K562 (cell line): ENCODE measurements around the gene DGKE. TPM values are rescaled to one million over a fixed set of nuclear protein-coding genes. Genes with fewer than 3 reads are reported as not detected.

Source experiments
- ARID4B ChIP-seq: sonication (generic); formaldehyde crosslinking; IDR thresholded peaks from 2 replicates; pipeline ENCODE4 v1.8.0; 2022; ENCODE audit warnings: mild to moderate bottlenecking, missing genetic modification reagents
- E2F6 ChIP-seq, 2 experiments: IDR thresholded peaks; 2 replicates each; pipeline ENCODE4 v1.6.1; 2011; ENCODE audit warnings: borderline replicate concordance in 1 of 2, control low read depth in 1 of 2, low read depth in 1 of 2, low read length in 1 of 2, mild to moderate bottlenecking in 1 of 2, mixed read lengths in 1 of 2, moderate library complexity in 1 of 2; ENCODE audit not compliant: insufficient read depth in 1 of 2, insufficient read length in 1 of 2, poor library complexity in 1 of 2, severe bottlenecking in 1 of 2; ENCODE audit errors: extremely low read depth in 1 of 2
- ESRRB ChIP-seq: fragments of 250-450 bp; sonication (Bioruptor Pico); IDR thresholded peaks from 2 replicates; pipeline ENCODE4 v1.5.0; 2020; ENCODE audit warnings: mild to moderate bottlenecking, moderate library complexity, borderline replicate concordance
- MAX ChIP-seq: sonication (generic); formaldehyde crosslinking; IDR thresholded peaks from 2 replicates; pipeline ENCODE4 v1.9.0; 2022; ENCODE audit warnings: mild to moderate bottlenecking, missing genetic modification reagents
- MNT ChIP-seq, 2 experiments: fragments of 450-650 bp; conservative IDR thresholded peaks; 2 replicates each; pipeline ENCODE4 v1.6.1; 2017; ENCODE audit warnings: mild to moderate bottlenecking in 2 of 2, moderate library complexity in 2 of 2
- MYC ChIP-seq, 2 experiments: fragments of 250-450 bp in 1 of 2; sonication (Bioruptor Pico) in 1 of 2; IDR thresholded peaks; 2 replicates each; pipeline versions ENCODE4 v1.5.1 to v1.6.1; 2012 to 2021; ENCODE audit warnings: low read depth in 2 of 2, borderline replicate concordance in 1 of 2, improper control_type of control experiment in 1 of 2, low read length in 1 of 2, mild to moderate bottlenecking in 1 of 2, moderate library complexity in 1 of 2
- NCOA1 ChIP-seq: fragments of 450-650 bp; IDR thresholded peaks from 2 replicates; pipeline ENCODE4 v1.6.1; 2016; ENCODE audit warnings: low read depth
- NEUROD1 ChIP-seq: fragments of 150-350 bp; IDR thresholded peaks from 2 replicates; pipeline ENCODE4 v1.6.1; 2014; ENCODE audit warnings: borderline replicate concordance, low read length, low read depth; ENCODE audit not compliant: partially characterized antibody
- NR3C1 ChIP-seq: sonication (generic); formaldehyde crosslinking; IDR thresholded peaks from 2 replicates; pipeline ENCODE4 v1.8.1; 2022; ENCODE audit warnings: missing genetic modification reagents
- PHF20 ChIP-seq: fragments of 450-650 bp; IDR thresholded peaks from 2 replicates; pipeline ENCODE4 v1.6.1; 2018; ENCODE audit not compliant: partially characterized antibody
- POLR2A ChIP-seq: fragments of 450-650 bp; conservative IDR thresholded peaks from 2 replicates; pipeline ENCODE4 v1.6.1; 2016
- RAD21 ChIP-seq, 2 experiments: fragments of 250-450 bp in 1 of 2; fragments of 450-650 bp in 1 of 2; sonication (Bioruptor Pico) in 1 of 2; formaldehyde crosslinking in 1 of 2; IDR thresholded peaks in 1 of 2; conservative IDR thresholded peaks in 1 of 2; 2 replicates each; pipeline versions ENCODE4 v1.4.0 to v1.8.0; 2020 to 2022; ENCODE audit warnings: mild to moderate bottlenecking in 2 of 2, moderate library complexity in 1 of 2
- RBM22 ChIP-seq: fragments of 200-400 bp; formaldehyde crosslinking; IDR thresholded peaks from 2 replicates; pipeline ENCODE4 v1.6.1; 2018; ENCODE audit warnings: low read length, low read depth; ENCODE audit not compliant: poor library complexity, severe bottlenecking
- VEZF1 ChIP-seq: fragments of 200-800 bp; sonication (Bioruptor generic); IDR thresholded peaks from 2 replicates; pipeline ENCODE4 v1.6.1; 2017; ENCODE audit warnings: missing genetic modification characterization, missing compliant biosample characterization
- ZKSCAN1 ChIP-seq: fragments of 150-350 bp; IDR thresholded peaks from 2 replicates; pipeline ENCODE4 v1.6.1; 2016; ENCODE audit warnings: low read depth, low read length
- ZNF408 ChIP-seq: fragments of 250-450 bp; sonication (Bioruptor Pico); IDR thresholded peaks from 2 replicates; pipeline ENCODE4 v1.4.0; 2020; ENCODE audit warnings: low read depth, mild to moderate bottlenecking, moderate library complexity
- polyA plus RNA-seq, 8 experiments: library from polyadenylated mRNA; depleted of rRNA in 4 of 8; stranded (reverse) in 5 of 8; unstranded in 3 of 8; fragments of >200 nt; fragmentation: Nextera tagmentation in 2 of 8; fragmentation: Illumina TruSeq in 1 of 8; extraction: Ambion mirVana in 2 of 8; extraction: Trizol in 1 of 8; gene quantifications; 2 replicates each; pipeline versions ENCODE4 v1.2.1 to v1.2.3, GENCODE V29; 2011 to 2014; ENCODE audit warnings: inconsistent platforms in 1 of 8, missing spikeins in 1 of 8
- total RNA-seq, 7 experiments: library from RNA; depleted of rRNA in 6 of 7; stranded (reverse); fragments of >200 nt in 6 of 7; fragmentation: Illumina TruSeq in 2 of 7; extraction: Trizol in 2 of 7; gene quantifications; 2 replicates each; pipeline versions ENCODE4 v1.2.1 to v1.2.3, GENCODE V29; 2011 to 2021; ENCODE audit warnings: low replicate concordance in 1 of 7

DGKE gene
- total and polyA plus RNA-seq, 9 of the 15 experiments (the other 6 are each of a cell fraction or from before 2014, with no cell fraction given): 1.3 to 9.9 (median 5.9) TPM

GRCh38 chr17:56834380-56835263, 671 bp downstream of the DGKE start (continued):
- TF ChIP-seq MAX (peak; percentile 74), E2F6 (IDR thresholded peaks at IDR 0.05; ENCODE audit: borderline replicate concordance in 1 of 2, extremely low read depth in 1 of 2, insufficient read depth in 1 of 2, insufficient read length in 1 of 2, low read depth in 1 of 2, low read length in 1 of 2, poor library complexity in 1 of 2, severe bottlenecking in 1 of 2) (peak in 1 of 2 experiments; percentile 82), ZKSCAN1 (no peak), ARID4B (CRISPR knock-in tag) (peak; percentile 67), NR3C1 (CRISPR knock-in tag) (no peak; the same call in 1 of the 2 replicates), RBM22 (peak; percentile 20), MNT (conservative IDR thresholded peaks at IDR 0.05) (0 out of 4 replicates have a peak, but pooled peaks of 1 of the 2 experiments have one; percentile 6), NCOA1 (peak; percentile 55; the same call in 1 of the 2 replicates), RAD21 (CRISPR knock-in tag; conservative IDR thresholded peaks at IDR 0.05 in 1 of 2, IDR thresholded peaks at IDR 0.05 in 1 of 2) (peak in 1 of 2 experiments; percentile 28; a peak in 1 of 4 replicates), ESRRB (no peak), ZNF408 (no peak), NEUROD1 (no peak), MYC (IDR thresholded peaks at IDR 0.05; ENCODE audit: low read depth, low read length) (peak; percentile 29; the same call in 1 of the 2 replicates), MYC (CRISPR knock-in tag; IDR thresholded peaks at IDR 0.05; ENCODE audit: borderline replicate concordance, low read depth) (peak; percentile 57; the same call in 1 of the 2 replicates), PHF20 (peak; percentile 18), VEZF1 (CRISPR knock-in tag) (no peak), POLR2A (no peak)
